AG10803 (cell line): Measurements from ENCODE around the gene LRCOL1.
A peak's percentile ranks its signal among the peaks of the same experiment; 100 is the strongest.

ENCODE experiments used
- DNase-seq: peaks from one replicate; pipeline ENCODE4 v3.0.0; 2010; ENCODE audit warnings: low read depth
- H3K4me3 ChIP-seq: 2 replicates; pipeline ENCODE4 v1.5.1; 2011; ENCODE audit warnings: mild to moderate bottlenecking, low read length, control low read depth
- TF ChIP-seq, protein P1 (sequence below): conservative IDR thresholded peaks from 2 replicates; pipeline ENCODE4 v1.5.1; 2011; ENCODE audit warnings: mild to moderate bottlenecking, low read length, control low read depth, inconsistent platforms

LRCOL1 gene

DNA sequence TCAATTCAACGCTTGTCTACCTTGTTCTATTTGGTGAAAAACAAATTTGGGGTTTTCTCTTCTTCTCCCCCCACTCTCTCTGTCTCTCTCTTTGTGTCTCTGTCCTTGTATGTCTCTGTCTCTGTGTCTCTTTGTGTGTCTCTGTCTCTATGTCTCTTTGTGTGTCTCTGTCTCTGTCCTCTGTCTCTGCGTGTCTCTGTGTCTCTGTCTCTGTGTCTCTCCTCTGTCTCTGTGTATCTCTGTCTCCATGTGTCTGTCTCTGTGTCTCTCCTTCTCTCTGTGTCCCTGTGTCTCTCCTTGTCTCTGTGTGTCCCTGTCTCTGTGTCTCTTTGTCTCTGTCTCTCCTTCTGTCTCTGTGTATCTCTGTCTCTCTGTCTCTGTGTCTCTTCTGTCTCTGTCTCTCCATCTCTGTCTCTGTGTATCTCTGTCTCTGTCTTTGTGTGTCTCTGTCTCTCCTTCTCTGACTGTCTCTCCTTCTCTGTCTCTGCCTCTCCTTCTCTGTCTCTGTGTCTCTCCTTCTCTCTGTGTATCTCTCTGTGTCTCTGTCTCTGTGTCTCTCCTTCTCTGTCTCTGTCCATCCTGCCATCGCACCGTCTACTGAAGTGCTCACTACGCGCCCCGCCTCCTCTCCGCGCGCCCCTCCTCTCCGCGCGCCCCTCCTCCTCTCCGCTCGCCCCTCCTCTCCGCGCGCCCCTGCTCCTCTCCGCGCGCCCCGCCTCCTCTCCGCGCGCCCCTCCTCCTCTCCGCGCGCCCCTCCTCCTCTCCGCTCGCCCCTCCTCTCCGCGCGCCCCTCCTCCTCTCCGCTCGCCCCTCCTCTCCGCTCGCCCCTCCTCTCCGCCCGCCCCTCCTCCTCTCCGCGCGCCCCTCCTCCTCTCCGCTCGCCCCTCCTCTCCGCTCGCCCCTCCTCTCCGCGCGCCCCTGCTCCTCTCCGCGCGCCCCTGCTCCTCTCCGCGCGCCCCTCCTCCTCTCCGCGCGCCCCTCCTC, 12.8 kb downstream of the LRCOL1 start:
- DNase-seq: peak; percentile 70
- peak overlapping the region; percentile 66 for H3K4me3 ChIP-seq
- TF ChIP-seq, protein P1, sequence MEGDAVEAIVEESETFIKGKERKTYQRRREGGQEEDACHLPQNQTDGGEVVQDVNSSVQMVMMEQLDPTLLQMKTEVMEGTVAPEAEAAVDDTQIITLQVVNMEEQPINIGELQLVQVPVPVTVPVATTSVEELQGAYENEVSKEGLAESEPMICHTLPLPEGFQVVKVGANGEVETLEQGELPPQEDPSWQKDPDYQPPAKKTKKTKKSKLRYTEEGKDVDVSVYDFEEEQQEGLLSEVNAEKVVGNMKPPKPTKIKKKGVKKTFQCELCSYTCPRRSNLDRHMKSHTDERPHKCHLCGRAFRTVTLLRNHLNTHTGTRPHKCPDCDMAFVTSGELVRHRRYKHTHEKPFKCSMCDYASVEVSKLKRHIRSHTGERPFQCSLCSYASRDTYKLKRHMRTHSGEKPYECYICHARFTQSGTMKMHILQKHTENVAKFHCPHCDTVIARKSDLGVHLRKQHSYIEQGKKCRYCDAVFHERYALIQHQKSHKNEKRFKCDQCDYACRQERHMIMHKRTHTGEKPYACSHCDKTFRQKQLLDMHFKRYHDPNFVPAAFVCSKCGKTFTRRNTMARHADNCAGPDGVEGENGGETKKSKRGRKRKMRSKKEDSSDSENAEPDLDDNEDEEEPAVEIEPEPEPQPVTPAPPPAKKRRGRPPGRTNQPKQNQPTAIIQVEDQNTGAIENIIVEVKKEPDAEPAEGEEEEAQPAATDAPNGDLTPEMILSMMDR: no peak

DNA sequence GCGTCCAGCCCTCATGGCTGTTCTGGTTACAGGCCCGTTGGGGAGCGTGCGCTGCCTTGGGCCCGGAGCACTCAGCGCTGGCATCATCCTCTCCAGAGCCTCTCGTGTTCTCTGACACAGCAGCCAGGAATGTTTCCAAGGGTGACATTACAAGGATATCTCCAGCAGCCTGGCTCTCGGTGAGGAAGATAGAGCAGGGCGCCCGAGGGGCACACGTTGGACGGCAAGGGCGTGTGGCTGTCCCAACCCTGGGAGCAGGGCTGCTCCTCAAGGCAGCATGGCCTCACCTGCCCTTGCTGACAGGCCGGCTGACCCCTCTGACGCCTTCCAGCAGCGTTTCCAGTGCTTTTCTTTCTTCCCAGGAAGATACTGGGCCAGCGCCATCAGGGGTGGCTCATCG, 14.4 kb downstream of the LRCOL1 start:
- H3K4me3 ChIP-seq: no peak overlapping the region
- TF ChIP-seq, protein P1: no peak
- DNase-seq: peak; percentile 46

DNA sequence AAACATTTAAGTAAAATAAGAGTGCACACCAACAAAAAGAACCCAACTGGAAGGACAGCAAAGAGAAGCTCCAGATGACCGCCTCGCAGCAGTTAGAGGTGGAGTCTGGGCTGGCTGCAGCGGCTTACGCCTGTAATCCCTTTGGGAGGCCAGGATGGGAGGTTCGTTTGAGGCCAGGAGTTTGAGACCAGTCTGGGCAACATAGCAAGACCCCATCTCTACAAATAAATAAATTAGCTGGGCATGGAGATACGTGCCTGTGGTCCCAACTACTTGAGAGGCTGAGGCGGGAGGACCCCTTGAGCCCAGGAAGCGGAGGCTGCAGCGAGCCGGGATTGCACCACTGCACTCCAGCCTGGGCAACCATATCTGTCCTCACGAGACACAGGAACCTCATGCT, 15.2 kb downstream of the LRCOL1 start:
- no peak overlapping the region for H3K4me3 ChIP-seq
- TF ChIP-seq, protein P1: no peak
- DNase-seq: no peak

DNA sequence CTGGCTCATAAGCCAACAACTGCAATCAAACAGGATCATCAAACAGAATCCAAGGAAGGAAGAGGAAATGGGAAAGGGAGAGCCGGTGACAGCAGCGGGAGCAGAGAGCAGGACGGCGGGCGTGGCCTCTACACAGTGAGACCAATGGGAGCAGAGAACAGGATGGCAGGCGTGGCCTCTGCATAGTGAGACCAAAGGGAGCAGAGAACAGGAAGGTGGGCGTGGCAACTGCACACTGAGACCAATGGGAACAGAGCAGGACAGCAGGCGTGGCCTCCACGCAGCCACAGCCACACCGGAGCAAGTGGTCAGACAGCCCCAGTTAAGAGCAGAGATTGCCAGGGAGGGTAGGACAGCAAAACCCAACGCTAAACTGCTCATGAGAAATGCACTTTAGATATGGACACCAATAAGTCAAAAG, 16.4 kb downstream of the LRCOL1 start:
- H3K4me3 ChIP-seq: no peak overlapping the region; the same call in 1 of the 2 replicates
- TF ChIP-seq, protein P1: no peak
- DNase-seq: peak; percentile 84

DNA sequence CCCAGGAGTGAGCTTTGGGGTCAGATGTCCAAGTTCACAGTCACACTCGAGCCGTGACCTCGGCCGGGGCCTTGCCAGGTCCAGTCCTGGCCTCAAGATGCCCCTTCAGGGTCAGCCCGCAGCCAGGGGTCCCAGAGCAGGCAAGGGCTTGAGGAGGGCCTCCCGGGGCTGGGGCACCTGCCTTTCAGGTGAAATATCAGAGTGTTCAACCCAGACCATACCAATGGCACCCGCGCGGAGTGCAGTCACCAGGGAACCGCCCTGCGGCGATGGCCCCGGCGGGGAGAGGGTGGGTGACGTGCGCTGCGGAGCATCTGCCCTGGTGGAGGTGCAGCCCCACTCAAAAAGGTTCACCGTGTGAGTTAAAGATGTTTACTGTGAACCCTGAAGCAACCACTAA, 16.9 kb downstream of the LRCOL1 start:
- TF ChIP-seq, protein P1: no peak
- H3K4me3 ChIP-seq: no peak overlapping the region; the same call in 1 of the 2 replicates
- DNase-seq: no peak

GRCh38 chr12:132593071-132593470, 17.3 kb downstream of the LRCOL1 start:
- TF ChIP-seq, protein P1: no peak
- no peak for DNase-seq

More at GRCh38 chr12:132593071-132593470, 17.3 kb downstream of the LRCOL1 start:
- H3K4me3 ChIP-seq: no peak overlapping the region
